Subcutaneous abdominal adipose tissue (tissue), 5 donors: ENCODE data around the gene GOLGB1.

Experiments used
- H3K27ac ChIP-seq: one replicate; pipeline ENCODE4 v1.7.0; 2013; ENCODE audit warnings: low read depth, mild to moderate bottlenecking, inconsistent platforms, low read length, moderate library complexity
- H3K27me3 ChIP-seq, 5 donors: one replicate each; pipeline ENCODE4 v1.7.0; 2013; ENCODE audit warnings: low read length in 5 of 5, inconsistent platforms in 1 of 5; ENCODE audit not compliant: control insufficient read depth in 5 of 5, insufficient read depth in 4 of 5
- H3K36me3 ChIP-seq, 5 donors: one replicate each; pipeline ENCODE4 v1.7.0; 2013; ENCODE audit warnings: low read length in 5 of 5; ENCODE audit not compliant: control insufficient read depth in 5 of 5, insufficient read depth in 5 of 5
- H3K4me1 ChIP-seq, 5 donors: one replicate each; pipeline ENCODE4 v1.7.0; 2013; ENCODE audit warnings: low read length in 5 of 5, mild to moderate bottlenecking in 3 of 5, moderate library complexity in 1 of 5; ENCODE audit not compliant: control insufficient read depth in 5 of 5, insufficient read depth in 5 of 5
- H3K4me3 ChIP-seq, 5 donors: one replicate each; pipeline ENCODE4 v1.7.0; 2013; ENCODE audit warnings: low read length in 5 of 5, low read depth in 1 of 5
- H3K9ac ChIP-seq, 5 donors: one replicate each; pipeline ENCODE4 v1.7.0; 2013; ENCODE audit warnings: low read length in 5 of 5, mild to moderate bottlenecking in 4 of 5, moderate library complexity in 3 of 5
- H3K9me3 ChIP-seq, 5 donors: one replicate each; pipeline ENCODE4 v1.7.0; 2013; ENCODE audit warnings: low read length in 5 of 5; ENCODE audit not compliant: control insufficient read depth in 5 of 5
- donor health status: healthy.
- donor health status: healthy.
- donor health status: healthy.
- donor health status: healthy.
- donor health status: healthy.

The GOLGB1 gene

GRCh38 chr3:121720163-121720562, 29.4 kb downstream of the GOLGB1 start:
- Histone ChIP-seq H3K9me3 (no peaks in the 10 kb centered on the region), H3K9ac (no peak overlapping the region), H3K36me3 (peaks cover 74 to 92% (median 77%) of the 10 kb centered on the region in 5 donors), H3K4me3 (no peak overlapping the region), H3K4me1 (no peaks in the 10 kb centered on the region), H3K27me3 (no peaks in the 10 kb centered on the region), H3K27ac (no peak overlapping the region)

GRCh38 chr3:121719423-121719822, 30.1 kb downstream of the GOLGB1 start:
- Histone ChIP-seq H3K27ac (no peak overlapping the region), H3K36me3 (peaks cover 70 to 90% (median 82%) of the 10 kb centered on the region in 5 donors), H3K9me3 (no peaks in the 10 kb centered on the region), H3K9ac (no peak overlapping the region), H3K4me3 (no peak overlapping the region), H3K27me3 (no peaks in the 10 kb centered on the region), H3K4me1 (no peaks in the 10 kb centered on the region)

DNA sequence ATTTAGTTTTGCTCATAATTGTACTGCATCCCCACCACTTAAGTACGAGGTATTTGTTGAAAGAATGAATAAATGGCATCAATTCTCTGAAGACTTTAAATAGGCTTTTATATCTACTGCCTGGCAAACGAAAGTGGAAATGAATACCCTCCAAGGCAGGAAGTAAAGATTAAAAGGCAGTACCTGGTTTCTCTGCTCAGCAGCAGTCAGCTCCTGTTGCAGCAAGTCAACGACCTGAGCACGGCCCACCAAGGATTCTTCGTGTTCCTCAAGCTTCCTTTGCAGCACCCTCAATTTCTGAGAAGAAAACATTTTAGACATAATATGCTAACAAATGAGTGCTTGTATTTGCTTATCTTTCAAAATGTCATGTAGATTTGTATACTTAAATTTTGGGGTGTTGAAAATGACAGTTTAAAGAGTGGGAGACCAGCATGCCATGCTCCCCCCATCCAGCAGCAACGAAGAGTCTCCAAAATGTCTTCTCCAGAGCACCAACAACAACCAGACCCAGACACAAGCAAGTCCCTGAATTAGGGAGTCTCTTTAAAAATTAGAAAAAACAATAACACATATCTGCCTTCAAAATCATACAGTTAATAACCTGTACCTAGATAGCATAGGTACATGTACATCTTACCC, 31.2 kb downstream of the GOLGB1 start:
- Histone ChIP-seq H3K4me3 (no peak overlapping the region), H3K27me3 (no peaks in the 10 kb centered on the region), H3K36me3 (peaks cover 71 to 89% (median 83%) of the 10 kb centered on the region in 5 donors), H3K27ac (no peak overlapping the region), H3K4me1 (no peaks in the 10 kb centered on the region), H3K9ac (no peak overlapping the region), H3K9me3 (no peaks in the 10 kb centered on the region)

DNA sequence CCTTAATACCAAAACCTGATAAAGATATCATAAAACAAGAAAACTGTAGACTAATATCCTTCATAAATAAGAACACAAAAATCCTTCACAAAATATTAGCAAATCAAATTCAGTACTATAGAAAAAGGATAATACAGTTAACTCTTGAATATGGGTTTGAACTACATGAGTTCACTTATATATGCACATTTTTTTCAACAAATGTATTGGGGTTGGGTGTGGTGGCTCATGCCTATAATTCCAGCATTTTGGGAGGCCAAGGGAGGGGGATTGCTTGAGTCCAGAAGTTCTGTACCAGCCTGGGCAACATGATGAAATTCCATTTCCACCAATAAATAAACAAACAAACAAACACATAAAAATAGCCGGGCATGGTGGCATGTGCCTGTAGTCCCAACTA, 39.2 kb downstream of the GOLGB1 start:
- peaks cover 19 to 47% (median 35%) of the 10 kb centered on the region in 5 donors for H3K36me3 ChIP-seq
- no peak overlapping the region for H3K9ac ChIP-seq
- H3K9me3 ChIP-seq, result no peaks in the 10 kb centered on the region
- no peak overlapping the region for H3K27ac ChIP-seq
- H3K4me1 ChIP-seq, result no peaks in the 10 kb centered on the region
- H3K27me3 ChIP-seq, result no peaks in the 10 kb centered on the region
- no peak overlapping the region for H3K4me3 ChIP-seq

DNA sequence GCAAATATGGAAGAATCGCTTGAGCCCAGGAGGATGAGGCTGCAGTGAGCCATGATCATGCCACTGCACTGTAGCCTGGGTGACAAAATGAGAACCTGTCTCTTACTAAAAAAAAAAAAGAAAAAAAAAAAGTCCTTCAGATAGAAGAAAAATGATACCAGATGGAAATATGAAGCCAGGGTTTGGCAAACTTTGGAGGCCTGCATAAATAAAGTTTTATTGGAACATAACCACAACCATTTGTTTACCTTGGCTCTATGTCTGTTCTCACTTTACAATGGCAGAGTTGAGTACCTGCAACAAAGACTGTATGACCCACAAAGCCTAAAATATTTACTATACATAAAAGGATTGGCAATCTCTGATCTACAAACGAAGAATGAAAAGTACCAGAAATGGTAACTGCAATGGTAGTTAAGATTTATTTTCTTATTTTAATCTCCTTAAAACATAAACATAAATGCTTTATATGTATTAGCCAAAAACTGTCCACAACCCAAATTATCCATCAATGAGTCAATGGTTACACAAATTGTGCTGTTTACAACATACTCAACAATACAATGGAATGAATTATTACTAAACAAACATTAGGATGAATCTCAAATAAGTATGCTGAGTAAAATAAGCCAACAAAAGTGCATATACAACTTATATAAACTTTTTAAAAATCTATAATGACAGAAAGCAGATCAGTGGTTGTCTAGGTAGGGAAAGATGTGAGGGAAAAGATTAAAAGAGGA, 41.8 kb downstream of the GOLGB1 start:
- no peaks in the 10 kb centered on the region for H3K27me3 ChIP-seq
- H3K27ac ChIP-seq, result no peak overlapping the region
- H3K4me3 ChIP-seq, result no peak overlapping the region
- no peak overlapping the region for H3K9ac ChIP-seq
- peaks cover 6 to 29% (median 19%) of the 10 kb centered on the region in 5 donors for H3K36me3 ChIP-seq
- H3K9me3 ChIP-seq, result peaks cover 0 to 5% (median 0%) of the 10 kb centered on the region in 5 donors
- H3K4me1 ChIP-seq, result no peaks in the 10 kb centered on the region

GRCh38 chr3:121705541-121705940, 44.0 kb downstream of the GOLGB1 start:
- peaks cover 21 to 41% (median 32%) of the 10 kb centered on the region in 5 donors for H3K36me3 ChIP-seq
- peaks cover 0 to 5% (median 0%) of the 10 kb centered on the region in 5 donors for H3K9me3 ChIP-seq
- H3K9ac ChIP-seq, result no peak overlapping the region
- H3K4me3 ChIP-seq, result no peak overlapping the region
- H3K27ac ChIP-seq, result no peak overlapping the region
- no peaks in the 10 kb centered on the region for H3K4me1 ChIP-seq
- no peaks in the 10 kb centered on the region for H3K27me3 ChIP-seq

DNA sequence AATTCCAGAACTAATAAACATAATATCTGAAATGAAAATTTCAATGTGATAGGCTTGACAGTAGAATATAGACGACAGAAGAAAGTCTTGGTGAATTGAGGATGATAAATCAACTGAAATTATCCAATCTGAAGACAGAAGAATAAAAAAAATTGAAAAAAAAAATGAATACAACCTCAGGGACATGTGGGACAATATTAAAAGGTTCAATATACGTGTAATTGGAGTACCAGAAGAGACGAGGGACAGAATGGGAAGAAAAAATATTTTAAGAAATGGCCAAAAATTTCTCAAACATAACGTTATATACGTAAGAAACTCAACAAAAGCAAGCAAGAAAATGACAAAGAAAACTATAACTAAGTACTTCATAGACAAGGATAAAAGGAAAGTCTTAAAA, 45.6 kb downstream of the GOLGB1 start:
- Histone ChIP-seq H3K36me3 (peaks cover 25 to 49% (median 33%) of the 10 kb centered on the region in 5 donors), H3K9me3 (peaks cover 0 to 5% (median 0%) of the 10 kb centered on the region in 5 donors), H3K27me3 (no peaks in the 10 kb centered on the region), H3K4me1 (peaks cover 0 to 2% (median 0%) of the 10 kb centered on the region in 5 donors), H3K4me3 (no peak overlapping the region), H3K9ac (no peak overlapping the region), H3K27ac (no peak overlapping the region)

DNA sequence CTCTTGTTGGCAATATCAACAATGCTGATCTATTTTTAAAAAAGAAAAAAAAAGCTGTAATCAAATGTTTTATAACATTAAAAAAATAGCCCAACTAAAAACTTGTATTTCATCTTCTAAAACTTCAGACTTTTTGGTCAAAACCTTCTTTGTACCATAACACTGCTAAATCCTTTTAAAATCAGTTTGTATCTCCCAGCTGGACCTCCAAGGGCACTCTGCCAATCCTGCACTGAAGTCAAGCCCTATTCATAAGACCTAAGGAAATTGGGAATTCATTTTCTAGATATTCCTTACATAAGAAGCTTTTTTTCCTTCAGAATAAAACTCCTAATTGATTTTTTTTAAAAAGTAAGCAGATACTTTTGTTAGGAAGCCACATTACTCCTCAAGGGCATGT, 50.6 kb downstream of the GOLGB1 start:
- Histone ChIP-seq H3K27me3 (no peaks in the 10 kb centered on the region), H3K27ac (no peak overlapping the region), H3K9me3 (no peaks in the 10 kb centered on the region), H3K4me1 (peaks cover 0 to 10% (median 0%) of the 10 kb centered on the region in 5 donors), H3K9ac (no peak overlapping the region), H3K4me3 (no peak overlapping the region), H3K36me3 (peaks cover 30 to 58% (median 34%) of the 10 kb centered on the region in 5 donors)

GRCh38 chr3:121698476-121698875, 51.1 kb downstream of the GOLGB1 start:
- Histone ChIP-seq H3K9me3 (no peaks in the 10 kb centered on the region), H3K4me1 (peaks cover 0 to 10% (median 0%) of the 10 kb centered on the region in 5 donors), H3K9ac (no peak overlapping the region), H3K4me3 (no peak overlapping the region), H3K36me3 (peaks cover 30 to 58% (median 37%) of the 10 kb centered on the region in 5 donors), H3K27me3 (no peaks in the 10 kb centered on the region), H3K27ac (no peak overlapping the region)

GRCh38 chr3:121696186-121696585, 53.4 kb downstream of the GOLGB1 start:
- no peak overlapping the region for H3K27ac ChIP-seq
- H3K4me3 ChIP-seq, result no peak overlapping the region
- H3K4me1 ChIP-seq, result peaks cover 0 to 10% (median 0%) of the 10 kb centered on the region in 5 donors
- H3K27me3 ChIP-seq, result no peaks in the 10 kb centered on the region
- peaks cover 33 to 55% (median 42%) of the 10 kb centered on the region in 5 donors for H3K36me3 ChIP-seq
- H3K9ac ChIP-seq, result no peak overlapping the region
- no peaks in the 10 kb centered on the region for H3K9me3 ChIP-seq
